Neural cell (in vitro differentiated cells): ENCODE data around the gene SYNPO2. TPM values are rescaled to one million over a fixed set of nuclear protein-coding genes. Genes with fewer than 3 reads are reported as not detected.

Source experiments
- H2AFZ ChIP-seq: fragments of 200-600, 300-800 bp; sonication (generic), shearing (Covaris generic); 2 replicates; pipeline ENCODE4 v1.6.0; 2014; ENCODE audit warnings: low read depth, mild to moderate bottlenecking, antibody characterized with exemption, low read length, moderate library complexity
- H3F3A ChIP-seq: fragments of 200-600 bp; shearing (Covaris generic); 2 replicates; pipeline ENCODE4 v1.6.1; 2016; ENCODE audit warnings: mild to moderate bottlenecking, moderate library complexity, mixed read lengths, antibody characterized with exemption, low read length; ENCODE audit not compliant: insufficient read depth, poor library complexity, severe bottlenecking
- H3K27ac ChIP-seq: fragments of 200-600, 300-800 bp; sonication (generic), shearing (Covaris generic); 2 replicates; pipeline ENCODE4 v1.5.1; 2014; ENCODE audit warnings: mild to moderate bottlenecking, low read length, moderate library complexity
- H3K27me3 ChIP-seq: fragments of 300-800, 200-600 bp; sonication (generic), shearing (Covaris generic); 2 replicates; pipeline ENCODE4 v1.6.0; 2014; ENCODE audit warnings: mild to moderate bottlenecking, low read depth, low read length, moderate library complexity; ENCODE audit not compliant: insufficient read depth
- H3K36me3 ChIP-seq: fragments of 300-800, 200-600 bp; sonication (generic), shearing (Covaris generic); 2 replicates; pipeline ENCODE4 v1.5.1; 2014; ENCODE audit warnings: mild to moderate bottlenecking, antibody characterized with exemption, low read length, moderate library complexity; ENCODE audit not compliant: insufficient read depth
- H3K4me2 ChIP-seq: fragments of 300-800, 200-600 bp; sonication (generic), shearing (Covaris generic); 2 replicates; pipeline ENCODE4 v1.6.0; 2014; ENCODE audit warnings: mild to moderate bottlenecking, low read length
- H3K4me3 ChIP-seq: fragments of 300-800, 200-600 bp; sonication (generic), shearing (Covaris generic); 2 replicates; pipeline ENCODE4 v1.5.1; 2014; ENCODE audit warnings: mild to moderate bottlenecking, low read length, moderate library complexity
- H3K79me2 ChIP-seq: fragments of 200-600 bp; shearing (Covaris generic); replicated peaks from 2 replicates; pipeline ENCODE4 v1.6.0; 2014; ENCODE audit warnings: mild to moderate bottlenecking, low read length, moderate library complexity; ENCODE audit not compliant: insufficient read depth
- H3K9ac ChIP-seq: fragments of 300-800, 200-600 bp; sonication (generic), shearing (Covaris generic); 2 replicates; pipeline ENCODE4 v1.6.1; 2016; ENCODE audit warnings: mild to moderate bottlenecking, low read length, mixed read lengths
- H3K9me2 ChIP-seq: fragments of 200-600 bp; shearing (Covaris generic); 2 replicates; pipeline ENCODE4 v1.6.1; 2016; ENCODE audit warnings: mild to moderate bottlenecking, low read length, mixed read lengths; ENCODE audit not compliant: insufficient read depth
- H3K9me3 ChIP-seq: fragments of 200-600, 300-800 bp; sonication (generic), shearing (Covaris generic); 2 replicates; pipeline ENCODE4 v1.6.1; 2016; ENCODE audit warnings: mild to moderate bottlenecking, mixed run types, low read length, moderate library complexity, mixed read lengths
- H4K20me1 ChIP-seq: fragments of 200-600 bp; shearing (Covaris generic); 2 replicates; pipeline ENCODE4 v1.6.1; 2016; ENCODE audit warnings: mild to moderate bottlenecking, mixed run types; ENCODE audit not compliant: insufficient read depth
- CTCF ChIP-seq: fragments of 450-650 bp; IDR thresholded peaks from 2 replicates; pipeline ENCODE4 v1.5.1; 2014; ENCODE audit warnings: antibody characterized with exemption, mild to moderate bottlenecking, moderate library complexity; ENCODE audit not compliant: poor library complexity, severe bottlenecking
- EP300 ChIP-seq: fragments of 450-650 bp; conservative IDR thresholded peaks from 2 replicates; pipeline ENCODE4 v1.6.1; 2014; ENCODE audit warnings: antibody characterized with exemption, mild to moderate bottlenecking, moderate library complexity; ENCODE audit not compliant: poor library complexity, severe bottlenecking
- EZH2 ChIP-seq: fragments of 200-600, 300-800 bp; shearing (Covaris generic), sonication (generic); IDR thresholded peaks from 2 replicates; pipeline ENCODE4 v1.6.1; 2014; ENCODE audit warnings: antibody characterized with exemption, low read length, borderline replicate concordance, mild to moderate bottlenecking; ENCODE audit not compliant: insufficient read depth, poor library complexity, severe bottlenecking
- MXI1 ChIP-seq: fragments of 450-650 bp; conservative IDR thresholded peaks from 2 replicates; pipeline ENCODE4 v1.6.1; 2014; ENCODE audit warnings: antibody characterized with exemption, mild to moderate bottlenecking; ENCODE audit not compliant: poor library complexity, severe bottlenecking
- POLR2AphosphoS5 ChIP-seq: IDR thresholded peaks from 2 replicates; pipeline ENCODE4 v1.6.1; 2012
- RAD21 ChIP-seq: fragments of 450-650 bp; conservative IDR thresholded peaks from 2 replicates; pipeline ENCODE4 v1.6.1; 2014; ENCODE audit warnings: antibody characterized with exemption, mild to moderate bottlenecking, moderate library complexity
- SMC3 ChIP-seq: fragments of 450-650 bp; conservative IDR thresholded peaks from 2 replicates; pipeline ENCODE4 v1.6.1; 2014; ENCODE audit warnings: antibody characterized with exemption, mild to moderate bottlenecking, moderate library complexity; ENCODE audit not compliant: poor library complexity
- TAF1 ChIP-seq: IDR thresholded peaks from 2 replicates; pipeline ENCODE4 v1.6.1; 2012; ENCODE audit warnings: low read depth
- polyA plus RNA-seq: library from polyadenylated mRNA; depleted of rRNA; stranded (reverse); fragments of >200 nt; gene quantifications from 2 replicates; pipeline ENCODE4 v1.2.3, GENCODE V29; 2014
- TF ChIP-seq, protein P1 (sequence below): IDR thresholded peaks from 2 replicates; pipeline ENCODE4 v1.6.1; 2012; ENCODE audit warnings: borderline replicate concordance

Gene SYNPO2
- polyA plus RNA-seq, 1 donor from 2014 or later, result 0.14 TPM

- Histone ChIP-seq H2AFZ (no peak overlapping the region), H3K4me2 (no peak overlapping the region)
Observed at GRCh38 chr4:118894034-118894433, 5.4 kb downstream of the SYNPO2 start.

DNA sequence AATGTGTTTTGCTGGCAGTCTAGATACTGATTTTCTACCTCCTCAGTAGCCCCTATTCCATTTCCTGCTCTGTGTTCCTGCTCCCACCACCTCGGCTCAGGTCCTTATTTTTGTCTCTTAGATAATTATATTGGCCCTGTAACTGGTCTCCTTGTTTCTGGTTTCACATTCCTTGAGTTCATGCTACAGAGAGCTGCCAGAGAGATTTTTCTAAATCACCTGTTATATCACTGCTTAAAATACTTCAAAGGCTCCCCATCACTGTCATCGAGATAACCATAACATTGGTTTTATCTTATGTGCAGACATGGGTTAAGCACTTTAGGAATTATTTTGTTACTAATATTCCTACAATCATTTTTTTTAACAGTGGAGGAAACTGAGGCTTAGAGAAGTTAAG lies 9.6 kb downstream of the SYNPO2 start:
- Histone ChIP-seq H2AFZ (no peak overlapping the region), H3K79me2 (no peaks in the 10 kb centered on the region), H3K36me3 (no peaks in the 10 kb centered on the region), H3K9ac (no peak overlapping the region), H3F3A (no peaks in the 10 kb centered on the region), H3K9me3 (no peaks in the 10 kb centered on the region), H3K4me3 (no peak overlapping the region), H3K4me2 (no peak overlapping the region), H3K27me3 (no peaks in the 10 kb centered on the region), H3K9me2 (no peaks in the 10 kb centered on the region), H3K27ac (no peak overlapping the region), H4K20me1 (no peaks in the 10 kb centered on the region)
- TF ChIP-seq, protein P1, sequence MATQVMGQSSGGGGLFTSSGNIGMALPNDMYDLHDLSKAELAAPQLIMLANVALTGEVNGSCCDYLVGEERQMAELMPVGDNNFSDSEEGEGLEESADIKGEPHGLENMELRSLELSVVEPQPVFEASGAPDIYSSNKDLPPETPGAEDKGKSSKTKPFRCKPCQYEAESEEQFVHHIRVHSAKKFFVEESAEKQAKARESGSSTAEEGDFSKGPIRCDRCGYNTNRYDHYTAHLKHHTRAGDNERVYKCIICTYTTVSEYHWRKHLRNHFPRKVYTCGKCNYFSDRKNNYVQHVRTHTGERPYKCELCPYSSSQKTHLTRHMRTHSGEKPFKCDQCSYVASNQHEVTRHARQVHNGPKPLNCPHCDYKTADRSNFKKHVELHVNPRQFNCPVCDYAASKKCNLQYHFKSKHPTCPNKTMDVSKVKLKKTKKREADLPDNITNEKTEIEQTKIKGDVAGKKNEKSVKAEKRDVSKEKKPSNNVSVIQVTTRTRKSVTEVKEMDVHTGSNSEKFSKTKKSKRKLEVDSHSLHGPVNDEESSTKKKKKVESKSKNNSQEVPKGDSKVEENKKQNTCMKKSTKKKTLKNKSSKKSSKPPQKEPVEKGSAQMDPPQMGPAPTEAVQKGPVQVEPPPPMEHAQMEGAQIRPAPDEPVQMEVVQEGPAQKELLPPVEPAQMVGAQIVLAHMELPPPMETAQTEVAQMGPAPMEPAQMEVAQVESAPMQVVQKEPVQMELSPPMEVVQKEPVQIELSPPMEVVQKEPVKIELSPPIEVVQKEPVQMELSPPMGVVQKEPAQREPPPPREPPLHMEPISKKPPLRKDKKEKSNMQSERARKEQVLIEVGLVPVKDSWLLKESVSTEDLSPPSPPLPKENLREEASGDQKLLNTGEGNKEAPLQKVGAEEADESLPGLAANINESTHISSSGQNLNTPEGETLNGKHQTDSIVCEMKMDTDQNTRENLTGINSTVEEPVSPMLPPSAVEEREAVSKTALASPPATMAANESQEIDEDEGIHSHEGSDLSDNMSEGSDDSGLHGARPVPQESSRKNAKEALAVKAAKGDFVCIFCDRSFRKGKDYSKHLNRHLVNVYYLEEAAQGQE, result no peak
- TF ChIP-seq POLR2AphosphoS5 (no peak), EZH2 (no peak), CTCF (no peak), TAF1 (no peak), MXI1 (no peak), RAD21 (no peak), SMC3 (no peak), EP300 (no peak)

More at GRCh38 chr4:118894034-118894433, 5.4 kb downstream of the SYNPO2 start:
- Histone ChIP-seq H4K20me1 (no peaks in the 10 kb centered on the region), H3K9me2 (no peaks in the 10 kb centered on the region), H3K9me3 (no peaks in the 10 kb centered on the region), H3K4me3 (no peak overlapping the region), H3K79me2 (no peaks in the 10 kb centered on the region), H3K36me3 (no peaks in the 10 kb centered on the region), H3K9ac (no peak overlapping the region), H3F3A (no peaks in the 10 kb centered on the region), H3K27ac (no peak overlapping the region), H3K27me3 (no peaks in the 10 kb centered on the region)
- TF ChIP-seq SMC3, result no peak
- TF ChIP-seq EP300, result no peak
- TF ChIP-seq EZH2, result no peak
- TF ChIP-seq TAF1, result no peak
- TF ChIP-seq POLR2AphosphoS5, result no peak
- no peak for TF ChIP-seq CTCF
- TF ChIP-seq MXI1, result no peak
- TF ChIP-seq, protein P1, result no peak
- no peak for TF ChIP-seq RAD21
